AG04449 (cell line): ENCODE results near the gene KRTAP5-10.
"Not testable (repeated sequence)": the region's sequence is repeated elsewhere in the genome, so short reads cannot be mapped to it uniquely, and the experiment has no call there.

Source experiments
- CTCF ChIA-PET: fragments of 350-600 bp; formaldehyde crosslinking; extraction: SDS; loops from one replicate; lab custom pipeline; 2021; ENCODE audit warnings: antibody characterized with exemption; lab: Yijun Ruan, JAX
- POLR2A ChIA-PET: fragments of 400-600, 350-600 bp; formaldehyde crosslinking; extraction: SDS; loops from one replicate; lab custom pipeline; 2020; ENCODE audit warnings: antibody characterized with exemption, inconsistent platforms; lab: Yijun Ruan, JAX
- DNase-seq: peaks from one replicate; pipeline ENCODE4 v3.0.0-alpha.2; 2010; ENCODE audit warnings: low read depth, low spot score
- H3K4me3 ChIP-seq: 2 replicates; pipeline ENCODE4 v1.5.1; 2011; ENCODE audit warnings: low read depth, mild to moderate bottlenecking, control low read depth, low read length
- TF ChIP-seq, protein P1 (sequence below): IDR thresholded peaks from one replicate; pipeline ENCODE4 v1.5.1; 2011; ENCODE audit warnings: mild to moderate bottlenecking, moderate library complexity, low read length, control low read depth, inconsistent platforms; ENCODE audit not compliant: insufficient read depth; ENCODE audit errors: missing control alignments

The KRTAP5-10 gene

DNA sequence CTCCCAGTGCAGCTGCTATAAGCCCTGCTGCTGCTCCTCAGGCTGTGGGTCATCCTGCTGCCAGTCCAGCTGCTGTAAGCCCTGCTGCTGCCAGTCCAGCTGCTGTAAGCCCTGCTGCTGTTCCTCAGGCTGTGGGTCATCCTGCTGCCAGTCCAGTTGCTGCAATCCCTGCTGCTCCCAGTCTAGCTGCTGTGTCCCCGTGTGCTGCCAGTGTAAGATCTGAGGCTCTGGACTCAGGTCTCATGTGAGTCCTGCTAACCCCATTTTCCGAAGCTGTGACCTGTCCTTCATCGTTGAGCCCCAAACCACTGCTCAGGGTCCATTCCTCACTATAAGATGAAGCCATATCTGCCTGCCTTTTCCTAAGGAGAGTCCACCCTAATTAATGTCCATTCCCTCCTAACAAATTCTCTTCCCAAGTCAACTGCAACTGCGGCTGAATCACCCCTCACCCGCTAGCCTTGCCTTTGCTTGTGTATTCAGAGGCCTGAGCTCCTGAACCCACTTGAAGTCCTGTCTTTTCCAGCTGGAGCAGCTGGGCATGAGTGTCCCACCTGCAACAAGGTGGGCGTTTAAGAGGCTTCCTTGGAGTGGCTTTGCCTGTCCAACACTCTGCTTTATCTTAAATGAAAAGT is 37.7 kb upstream of the KRTAP5-10 start:
- TF ChIP-seq, protein P1, sequence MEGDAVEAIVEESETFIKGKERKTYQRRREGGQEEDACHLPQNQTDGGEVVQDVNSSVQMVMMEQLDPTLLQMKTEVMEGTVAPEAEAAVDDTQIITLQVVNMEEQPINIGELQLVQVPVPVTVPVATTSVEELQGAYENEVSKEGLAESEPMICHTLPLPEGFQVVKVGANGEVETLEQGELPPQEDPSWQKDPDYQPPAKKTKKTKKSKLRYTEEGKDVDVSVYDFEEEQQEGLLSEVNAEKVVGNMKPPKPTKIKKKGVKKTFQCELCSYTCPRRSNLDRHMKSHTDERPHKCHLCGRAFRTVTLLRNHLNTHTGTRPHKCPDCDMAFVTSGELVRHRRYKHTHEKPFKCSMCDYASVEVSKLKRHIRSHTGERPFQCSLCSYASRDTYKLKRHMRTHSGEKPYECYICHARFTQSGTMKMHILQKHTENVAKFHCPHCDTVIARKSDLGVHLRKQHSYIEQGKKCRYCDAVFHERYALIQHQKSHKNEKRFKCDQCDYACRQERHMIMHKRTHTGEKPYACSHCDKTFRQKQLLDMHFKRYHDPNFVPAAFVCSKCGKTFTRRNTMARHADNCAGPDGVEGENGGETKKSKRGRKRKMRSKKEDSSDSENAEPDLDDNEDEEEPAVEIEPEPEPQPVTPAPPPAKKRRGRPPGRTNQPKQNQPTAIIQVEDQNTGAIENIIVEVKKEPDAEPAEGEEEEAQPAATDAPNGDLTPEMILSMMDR: no peak
- ChIA-PET POLR2A (no interaction called here), CTCF (no interaction called here)
- no peak overlapping the region for H3K4me3 ChIP-seq
- no peak for DNase-seq

DNA sequence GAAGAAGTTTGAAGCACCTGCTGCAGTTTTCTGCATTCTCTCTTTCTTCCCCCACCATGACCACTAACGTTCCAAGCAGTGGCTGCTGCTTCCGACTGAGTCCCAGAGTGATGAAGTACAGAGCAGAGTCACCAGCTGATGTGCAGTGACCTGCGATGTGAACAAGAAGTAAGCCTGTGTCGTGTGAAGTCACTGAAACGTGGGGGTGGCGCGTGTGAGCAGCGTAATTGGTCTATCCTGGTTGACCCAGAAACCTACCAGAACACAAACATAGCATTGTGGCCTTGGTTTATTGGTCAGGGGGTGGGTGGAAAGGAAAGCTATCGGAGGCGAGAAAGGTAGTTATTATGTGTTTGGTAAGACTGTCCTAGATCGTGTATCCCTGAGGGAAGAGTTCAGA is 34.8 kb upstream of the KRTAP5-10 start:
- ChIA-PET CTCF (no interaction called here), POLR2A (no interaction called here)
- TF ChIP-seq, protein P1: no peak
- no peak for DNase-seq
- H3K4me3 ChIP-seq: no peak overlapping the region

DNA sequence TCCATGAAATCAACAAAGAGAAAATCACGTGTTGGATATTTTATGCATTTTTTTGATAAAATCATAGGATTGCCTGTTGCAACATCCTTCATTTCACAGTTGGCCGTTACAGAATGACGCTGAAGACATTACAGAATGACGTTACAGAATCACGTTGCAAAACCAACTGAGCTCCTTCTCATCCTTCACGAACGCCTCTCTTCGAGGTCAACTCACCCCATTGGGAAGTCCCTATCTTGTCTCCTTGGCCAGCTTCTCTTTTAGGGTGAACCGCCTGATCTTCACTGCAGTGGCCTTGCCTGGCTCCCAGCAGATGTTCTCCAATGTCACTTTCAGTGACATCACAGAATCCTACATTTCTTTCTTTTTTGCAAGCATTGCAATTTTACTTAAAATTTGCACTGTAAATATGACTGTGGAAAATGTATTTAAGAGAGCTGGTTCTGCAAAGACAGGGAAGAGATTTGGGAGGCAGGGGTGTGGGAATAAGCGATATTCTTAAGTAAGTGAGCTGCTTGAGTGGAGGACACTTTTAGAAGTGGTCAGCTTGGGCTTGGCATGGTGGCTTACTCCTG is 33.2 kb upstream of the KRTAP5-10 start:
- ChIA-PET POLR2A (no interaction called here), CTCF (interaction anchor here (0.6 kb wide), 1 partner anchor 48 kb away, joined by 3 read pairs; no protein-coding TSS in a partner anchor)
- TF ChIP-seq, protein P1: no peak
- H3K4me3 ChIP-seq: no peak overlapping the region
- DNase-seq: no peak

DNA sequence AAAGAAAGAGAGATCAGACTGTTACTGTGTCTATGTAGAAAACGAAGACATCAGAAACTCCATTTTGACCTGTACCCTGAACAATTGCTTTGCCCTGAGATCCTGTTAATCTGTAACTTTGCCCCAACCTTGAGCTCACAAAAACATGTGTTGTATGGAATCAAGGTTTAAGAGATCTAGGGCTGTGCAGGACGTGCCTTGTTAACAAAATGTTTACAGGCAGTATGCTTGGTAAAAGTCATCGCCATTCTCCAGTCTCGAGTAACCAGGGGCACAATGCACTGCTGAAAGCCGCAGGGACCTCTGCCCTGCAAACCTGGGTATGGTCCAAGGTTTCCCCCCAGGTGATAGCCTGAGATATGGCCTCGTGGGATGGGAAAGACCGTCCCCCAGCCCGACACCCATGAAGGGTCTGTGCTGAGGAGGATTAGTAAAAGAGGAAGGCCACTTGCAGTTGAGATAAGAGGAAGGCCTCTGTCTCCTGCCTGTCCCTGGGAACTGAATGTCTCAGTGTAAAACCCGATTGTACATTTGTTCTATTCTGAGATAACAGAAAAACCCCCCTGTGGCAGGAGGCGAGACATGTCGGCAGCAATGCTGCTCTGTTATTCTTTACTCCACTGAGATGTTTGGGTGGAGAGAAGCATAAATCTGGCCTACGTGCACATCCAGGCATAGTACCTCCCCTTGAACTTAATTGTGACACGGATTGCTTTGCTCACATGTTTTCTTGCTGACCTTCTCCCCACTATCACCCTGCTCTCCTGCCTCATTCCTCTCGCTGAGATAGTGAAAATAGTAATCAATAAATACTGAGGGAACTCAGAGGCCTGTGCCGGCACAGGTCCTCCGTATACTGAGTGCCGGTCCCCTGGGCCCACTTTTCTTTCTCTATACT is 30.4 kb upstream of the KRTAP5-10 start:
- H3K4me3 ChIP-seq, POLR2A ChIA-PET, DNase-seq, CTCF ChIA-PET: not testable (repeated sequence)

DNA sequence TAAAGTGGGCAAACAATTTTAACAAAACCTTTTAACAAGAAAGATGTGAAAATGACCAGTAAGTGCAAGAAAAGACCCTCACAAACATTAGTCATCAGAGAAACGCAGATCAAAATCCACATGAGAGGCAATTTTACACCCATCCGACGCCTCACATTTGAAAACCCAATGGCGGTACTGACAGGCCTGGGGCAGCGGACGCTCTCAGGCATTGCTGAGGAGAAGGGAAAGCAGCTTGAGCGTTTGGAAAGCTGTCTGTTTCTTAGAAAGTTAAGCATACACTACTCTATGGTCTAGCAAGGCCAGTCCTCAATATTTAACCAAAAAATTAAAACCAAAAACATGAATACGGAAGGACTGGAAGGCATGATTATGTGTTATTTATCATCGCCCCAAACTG is 29.5 kb upstream of the KRTAP5-10 start:
- ChIA-PET CTCF (no interaction called here), POLR2A (no interaction called here)
- TF ChIP-seq, protein P1: no peak
- no peak overlapping the region for H3K4me3 ChIP-seq
- DNase-seq: no peak

DNA sequence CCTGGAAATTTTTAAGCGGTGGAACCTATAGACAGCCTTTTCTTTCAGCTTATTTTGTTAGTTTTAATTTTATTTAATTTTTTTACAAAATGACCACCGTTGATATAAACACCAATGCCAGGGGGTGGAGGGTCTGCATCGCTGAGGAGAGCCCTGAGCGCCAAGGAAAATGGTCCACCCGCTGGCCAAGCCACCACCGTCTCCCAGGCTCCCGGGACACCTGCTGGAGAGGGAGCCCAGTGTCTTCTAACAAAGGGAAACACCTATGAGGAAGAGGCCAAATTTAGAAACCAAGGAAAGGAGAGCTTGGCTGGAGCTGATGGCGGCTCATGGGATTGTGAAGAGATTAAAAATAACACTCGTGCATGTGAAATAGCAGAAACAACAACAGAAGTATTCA is 27.8 kb upstream of the KRTAP5-10 start:
- no peak for DNase-seq

DNA sequence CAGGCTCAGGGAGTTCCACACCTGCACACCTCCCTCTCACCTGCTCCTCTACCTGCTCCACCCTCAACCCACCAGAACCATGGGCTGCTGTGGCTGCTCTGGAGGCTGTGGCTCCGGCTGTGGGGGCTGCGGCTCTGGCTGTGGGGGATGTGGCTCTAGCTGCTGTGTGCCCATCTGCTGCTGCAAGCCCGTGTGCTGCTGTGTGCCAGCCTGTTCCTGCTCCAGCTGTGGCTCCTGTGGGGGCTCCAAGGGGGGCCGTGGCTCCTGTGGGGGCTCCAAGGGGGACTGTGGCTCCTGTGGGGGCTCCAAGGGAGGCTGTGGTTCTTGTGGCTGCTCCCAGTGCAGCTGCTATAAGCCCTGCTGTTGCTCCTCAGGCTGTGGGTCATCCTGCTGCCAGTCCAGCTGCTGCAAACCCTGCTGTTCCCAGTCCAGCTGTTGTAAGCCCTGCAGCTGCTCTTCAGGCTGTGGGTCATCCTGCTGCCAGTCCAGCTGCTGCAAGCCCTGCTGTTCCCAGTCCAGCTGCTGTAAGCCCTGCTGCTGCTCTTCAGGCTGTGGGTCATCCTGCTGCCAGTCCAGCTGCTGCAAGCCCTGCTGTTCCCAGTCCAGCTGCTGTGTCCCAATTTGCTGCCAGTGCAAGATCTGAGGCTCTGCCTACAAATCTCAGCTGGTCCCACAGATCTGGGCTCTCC is 27.2 kb upstream of the KRTAP5-10 start, which contains the start of gene KRTAP5-8:
KRTAP5-8 (plus strand) TSS at position 49 of the 689 bp plus-strand sequence; CDS start at position 80, 31 bp downstream.
- DNase-seq, POLR2A ChIA-PET, H3K4me3 ChIP-seq, CTCF ChIA-PET: not testable (repeated sequence)

More for the DNA sequence above, 27.8 kb upstream of the KRTAP5-10 start:
- TF ChIP-seq, protein P1: no peak
- ChIA-PET POLR2A (no interaction called here), CTCF (no interaction called here)
- no peak overlapping the region for H3K4me3 ChIP-seq
